NCI-H446 treated with DMSO at 0.1 percent for 48 hours (cell line): ENCODE measurements around the gene GGA1.
A peak's percentile ranks its signal among the peaks of the same experiment; 100 is the strongest.

ENCODE experiments used
- DNase-seq: peaks from one replicate; lab custom pipeline; 2025; lab: John Stamatoyannopoulos, UW

The GGA1 gene

DNA sequence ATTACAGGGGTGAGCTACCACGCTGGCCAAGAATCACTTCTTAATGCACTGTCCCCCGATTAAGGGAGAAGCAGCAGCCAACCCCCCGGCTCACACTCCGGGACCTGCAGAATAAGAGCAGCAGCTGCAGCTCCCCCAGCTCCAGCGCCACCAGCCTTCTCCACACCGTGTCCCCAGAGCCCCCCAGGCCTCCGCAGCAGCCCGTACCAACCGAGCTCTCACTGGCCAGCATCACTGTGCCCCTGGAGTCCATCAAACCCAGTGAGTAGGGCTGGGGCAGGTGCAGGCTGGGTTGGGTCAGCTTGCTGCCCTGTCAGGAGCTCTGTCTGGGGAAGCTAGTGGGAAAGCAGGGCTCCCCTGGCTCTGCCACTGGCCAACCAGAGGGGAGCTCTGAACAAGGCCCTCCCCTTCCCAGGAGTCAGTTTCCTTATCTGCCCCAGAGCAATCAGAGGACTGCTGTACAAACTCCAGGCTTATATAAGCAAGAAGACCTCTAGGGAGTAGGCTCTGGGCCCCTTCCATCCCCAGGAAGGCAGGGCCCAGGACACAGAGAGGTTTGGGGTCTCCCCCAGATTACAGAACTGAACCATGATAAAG is 22.3 kb downstream of the GGA1 start:
- no peak for DNase-seq

DNA sequence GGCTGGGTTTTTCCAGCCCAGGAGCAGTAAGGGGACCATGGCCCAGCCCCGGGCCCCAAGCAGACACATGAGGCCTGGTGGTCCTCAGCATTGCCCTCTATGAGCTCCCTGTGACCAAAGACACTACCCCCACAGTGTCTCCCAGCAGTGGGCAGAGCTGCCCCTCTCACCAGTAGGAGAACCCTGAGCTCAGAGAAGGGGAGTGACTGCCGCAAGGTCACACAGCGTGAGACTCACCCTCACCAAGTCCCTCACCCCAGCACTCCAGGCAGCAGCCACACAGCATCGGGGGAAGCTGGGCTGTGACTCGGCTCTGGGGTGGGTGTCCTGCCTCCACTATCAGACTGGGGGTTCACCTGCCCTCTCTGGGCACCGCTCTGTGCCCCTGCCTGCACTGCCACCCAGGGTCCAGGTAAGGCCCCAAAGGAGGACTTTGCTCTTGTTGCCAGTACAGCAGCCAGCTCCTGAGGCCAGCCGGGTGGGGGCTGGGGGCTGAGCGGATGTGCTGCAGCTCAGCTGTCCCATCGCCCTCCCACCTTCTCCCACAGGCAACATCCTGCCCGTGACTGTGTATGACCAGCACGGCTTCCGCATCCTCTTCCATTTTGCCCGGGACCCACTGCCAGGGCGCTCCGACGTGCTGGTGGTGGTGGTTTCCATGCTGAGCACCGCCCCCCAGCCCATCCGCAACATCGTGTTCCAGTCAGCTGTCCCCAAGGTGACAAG is 23.0 kb downstream of the GGA1 start:
- no peak for DNase-seq

DNA sequence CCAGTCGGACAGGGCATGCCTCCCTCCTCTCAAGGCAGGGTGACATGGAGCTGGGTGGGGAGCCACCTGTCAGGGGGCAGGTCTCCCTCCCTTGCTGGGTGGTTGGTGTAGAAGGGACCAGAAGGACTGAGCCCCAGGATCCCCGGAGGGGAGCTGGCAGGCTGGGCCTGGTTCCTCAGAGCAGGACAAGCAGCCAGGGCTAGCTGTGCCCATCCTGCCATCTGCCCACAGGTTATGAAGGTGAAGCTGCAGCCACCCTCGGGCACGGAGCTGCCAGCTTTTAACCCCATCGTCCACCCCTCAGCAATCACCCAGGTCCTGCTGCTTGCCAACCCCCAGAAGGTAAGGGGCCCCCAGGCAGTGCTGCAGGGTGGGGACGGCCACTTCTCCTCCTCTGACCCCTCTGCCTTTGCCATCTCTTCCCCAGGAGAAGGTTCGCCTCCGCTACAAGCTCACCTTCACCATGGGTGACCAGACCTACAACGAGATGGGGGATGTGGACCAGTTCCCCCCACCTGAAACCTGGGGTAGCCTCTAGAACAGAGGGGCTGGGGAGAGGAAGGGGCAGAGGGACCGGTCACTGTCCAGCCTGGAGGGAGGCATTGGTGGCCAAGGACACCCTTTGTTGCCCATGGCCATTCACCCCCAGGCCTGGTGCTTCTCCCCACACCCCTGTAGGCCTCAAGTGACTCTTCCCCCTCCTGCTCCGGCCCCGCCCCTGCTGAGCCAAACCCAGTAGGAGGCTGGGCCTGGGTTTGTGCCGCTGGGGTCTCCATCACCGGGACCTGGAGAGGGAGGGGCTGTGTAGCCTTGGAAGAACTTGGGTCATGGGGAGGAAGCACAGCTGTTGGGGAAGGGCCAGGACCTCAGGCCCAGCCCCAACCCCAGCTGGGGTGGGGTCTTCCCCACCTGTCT is 23.8 kb downstream of the GGA1 start:
- DNase-seq, result no peak

DNA sequence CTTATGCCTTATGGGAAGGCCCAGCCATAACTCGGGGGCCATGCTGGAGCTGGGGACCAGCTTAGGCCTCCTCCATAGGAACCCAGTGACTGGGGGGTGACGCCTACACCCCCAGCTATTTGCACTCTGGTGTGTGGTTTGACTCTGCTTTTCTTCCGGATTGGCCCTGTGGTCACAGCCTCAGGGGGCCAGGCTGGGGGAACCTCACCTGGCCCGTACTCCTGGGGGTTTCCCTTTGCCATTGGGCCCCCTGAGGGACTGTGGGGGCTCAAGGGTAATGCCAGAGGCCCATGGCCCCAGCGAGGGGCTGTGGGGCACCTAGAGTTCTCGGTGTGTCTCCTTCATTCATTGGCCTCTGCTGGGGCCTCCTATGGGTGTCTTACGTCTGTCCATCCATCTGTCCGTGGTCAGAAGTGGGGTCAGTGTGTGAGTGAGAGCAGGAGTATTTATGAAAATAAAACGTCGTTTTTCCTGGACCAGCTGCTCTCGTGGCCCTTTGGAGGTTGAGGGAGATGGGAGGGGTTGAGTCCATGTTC is 24.5 kb downstream of the GGA1 start:
- DNase-seq, result no peak

DNA sequence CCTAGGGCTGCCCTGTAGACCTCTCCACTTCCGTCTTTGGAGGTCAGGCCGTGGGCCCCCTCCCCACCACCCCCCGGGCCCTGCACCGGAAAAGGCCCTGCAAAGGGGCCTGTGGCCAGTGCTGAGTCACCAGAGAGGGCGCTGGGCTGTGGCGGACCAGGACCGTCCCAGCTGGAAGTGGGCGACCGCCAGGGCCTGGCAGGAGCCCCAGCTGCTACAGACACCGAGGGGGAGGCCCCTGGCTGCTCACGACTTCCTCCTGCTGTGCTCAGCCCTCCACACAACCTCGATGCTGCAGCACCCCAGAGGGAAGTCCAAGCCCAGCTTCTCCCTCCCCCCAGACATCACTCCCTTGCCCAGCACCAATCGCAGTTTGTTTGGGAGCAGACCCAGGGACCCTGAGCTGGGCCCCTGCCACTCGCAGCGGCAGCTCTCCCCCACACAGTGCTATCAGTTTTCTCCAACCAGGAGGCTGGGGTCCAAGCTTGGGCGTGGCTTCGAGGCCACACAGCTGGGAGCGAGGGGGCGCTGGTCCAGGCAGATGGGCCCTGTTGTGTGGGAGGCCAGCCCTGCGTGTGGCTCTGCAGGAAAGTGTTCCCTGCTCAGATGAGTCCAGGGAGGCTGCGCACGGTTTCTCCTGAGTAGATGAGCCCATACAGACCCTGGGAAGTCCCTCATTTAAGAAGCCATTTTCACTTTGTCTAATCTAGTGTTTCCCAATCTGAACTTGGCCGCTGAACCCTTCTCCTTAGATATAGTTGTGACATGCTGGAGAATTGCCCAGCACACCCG is 25.2 kb downstream of the GGA1 start:
- peak; percentile 29 for DNase-seq

DNA sequence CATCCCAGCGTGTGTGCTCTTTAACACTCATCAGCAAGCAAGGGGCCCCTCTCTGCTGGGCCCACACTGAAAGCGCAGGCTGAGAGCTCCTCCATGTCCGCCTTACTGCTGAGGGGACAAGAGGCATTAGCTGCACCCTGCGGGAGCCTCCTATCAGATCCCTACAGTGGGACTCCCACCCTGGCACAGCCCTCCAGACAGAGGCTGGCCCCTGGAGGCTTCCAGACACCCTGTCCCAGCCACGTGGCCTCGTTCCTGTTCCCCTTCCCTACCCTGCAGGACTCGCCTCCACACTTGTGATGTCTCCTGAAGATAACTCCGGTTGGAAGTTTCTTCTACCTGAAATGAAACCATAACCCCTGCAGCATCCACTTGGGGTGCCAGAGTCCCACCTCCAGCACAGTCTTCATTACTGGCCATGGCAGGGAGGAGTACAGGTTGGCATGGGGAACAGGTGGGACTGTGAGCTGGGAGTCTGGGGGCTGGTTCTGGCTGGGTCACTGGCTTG is 25.8 kb downstream of the GGA1 start:
- DNase-seq, result no peak

DNA sequence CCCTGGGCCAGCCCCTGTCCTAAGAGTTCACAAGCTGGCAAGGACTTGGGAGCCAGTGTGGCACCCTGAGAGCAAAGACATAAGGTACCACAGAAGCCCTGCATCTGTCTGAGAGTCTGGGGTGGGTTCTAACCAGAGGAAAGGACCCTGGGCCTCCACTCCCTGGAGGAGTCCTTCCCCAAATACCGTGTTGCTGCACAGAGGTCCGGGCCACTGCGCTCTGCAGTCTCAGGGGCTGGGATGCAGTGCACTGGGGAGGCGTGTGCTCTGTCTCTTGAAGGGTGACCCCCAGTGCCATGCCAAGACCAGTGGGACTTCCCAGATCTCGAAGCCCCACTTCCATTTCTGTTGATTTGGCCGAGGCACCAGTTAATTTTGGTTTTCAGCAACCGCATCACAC is 26.5 kb downstream of the GGA1 start:
- DNase-seq, result no peak

DNA sequence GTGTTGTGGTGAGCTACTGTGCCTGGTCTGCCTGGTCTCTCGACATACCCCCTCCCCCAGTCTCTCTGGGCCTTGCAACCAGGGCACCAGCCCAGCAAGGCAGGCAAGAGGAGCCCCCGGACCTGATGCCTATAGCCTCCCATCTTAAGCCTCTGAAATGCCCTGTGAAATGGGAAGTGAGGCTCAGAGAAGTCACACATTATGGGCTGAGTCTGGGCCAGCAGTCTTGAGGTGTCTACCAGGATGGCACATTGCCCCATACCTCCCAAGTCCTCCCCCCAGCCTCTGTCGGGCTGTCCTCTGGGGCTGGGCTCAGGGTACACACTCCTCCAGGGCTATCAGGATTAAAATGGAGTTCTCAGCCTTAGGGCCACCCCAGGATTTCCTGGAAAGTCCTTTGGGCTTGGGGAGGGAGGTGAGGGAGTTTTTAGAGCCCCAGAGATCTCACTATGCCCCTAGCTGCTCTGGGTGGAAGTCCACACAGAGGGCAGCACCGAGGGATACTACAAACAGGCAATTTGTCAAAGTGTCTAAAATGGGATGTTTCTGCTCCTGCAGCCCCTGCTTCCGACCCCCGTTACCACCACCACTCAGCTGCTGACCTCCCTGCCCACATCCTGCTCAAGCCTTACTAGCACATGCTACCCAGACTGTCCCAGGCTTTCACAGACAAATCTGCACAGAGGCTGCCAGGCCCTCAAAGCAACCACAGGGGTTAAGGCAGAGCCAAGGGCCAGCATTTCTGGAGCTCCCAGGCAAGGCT is 27.7 kb downstream of the GGA1 start:
- no peak for DNase-seq

DNA sequence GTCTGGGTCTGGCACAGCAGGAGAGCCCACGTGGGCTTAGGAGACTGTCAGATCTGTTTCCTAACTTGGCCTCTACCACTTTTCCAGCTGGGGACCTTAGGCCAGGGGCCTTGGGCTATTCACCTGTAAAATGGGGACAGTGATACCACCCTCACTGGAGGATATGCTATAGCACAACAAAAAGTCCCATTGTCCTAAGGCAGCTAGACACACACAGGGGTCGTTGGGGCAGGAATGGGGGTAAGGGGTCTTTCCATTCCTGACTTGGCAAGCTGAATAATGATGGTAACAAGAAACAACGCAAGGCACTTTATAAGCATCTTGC is 28.3 kb downstream of the GGA1 start:
- DNase-seq, result no peak

DNA sequence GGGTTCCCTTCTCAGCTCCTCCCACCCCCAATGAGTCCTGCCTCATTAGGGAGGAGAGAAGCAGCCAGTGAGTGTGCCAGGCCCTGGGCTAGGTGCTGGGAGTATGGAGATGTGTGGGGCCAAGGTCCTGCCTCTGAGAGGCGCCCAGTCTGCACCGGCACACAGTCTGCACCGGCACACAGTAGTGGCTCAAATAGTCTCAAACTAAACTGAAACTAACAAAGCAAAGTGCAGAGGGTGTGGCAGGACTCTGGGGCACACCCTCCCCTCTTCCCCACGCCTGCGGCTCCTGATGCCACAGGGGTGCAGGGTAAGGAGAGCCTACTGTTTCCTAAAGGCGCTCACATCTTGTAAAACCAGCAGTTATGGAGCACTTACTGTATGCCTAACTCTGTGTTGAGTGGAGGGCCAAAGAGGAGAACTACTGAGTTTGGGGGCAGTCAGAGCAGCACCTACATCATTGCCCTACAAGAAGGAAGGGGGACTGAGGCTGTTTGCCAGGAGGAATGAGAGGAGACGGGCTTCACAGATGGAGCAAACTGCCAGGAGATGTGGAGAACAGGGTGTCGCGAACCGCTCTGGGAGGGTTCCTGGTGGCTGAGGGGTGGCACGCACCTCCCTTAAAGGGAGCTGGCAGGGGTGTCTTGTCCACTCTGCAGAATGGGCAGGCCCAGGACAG is 29.9 kb downstream of the GGA1 start:
- DNase-seq, result no peak

DNA sequence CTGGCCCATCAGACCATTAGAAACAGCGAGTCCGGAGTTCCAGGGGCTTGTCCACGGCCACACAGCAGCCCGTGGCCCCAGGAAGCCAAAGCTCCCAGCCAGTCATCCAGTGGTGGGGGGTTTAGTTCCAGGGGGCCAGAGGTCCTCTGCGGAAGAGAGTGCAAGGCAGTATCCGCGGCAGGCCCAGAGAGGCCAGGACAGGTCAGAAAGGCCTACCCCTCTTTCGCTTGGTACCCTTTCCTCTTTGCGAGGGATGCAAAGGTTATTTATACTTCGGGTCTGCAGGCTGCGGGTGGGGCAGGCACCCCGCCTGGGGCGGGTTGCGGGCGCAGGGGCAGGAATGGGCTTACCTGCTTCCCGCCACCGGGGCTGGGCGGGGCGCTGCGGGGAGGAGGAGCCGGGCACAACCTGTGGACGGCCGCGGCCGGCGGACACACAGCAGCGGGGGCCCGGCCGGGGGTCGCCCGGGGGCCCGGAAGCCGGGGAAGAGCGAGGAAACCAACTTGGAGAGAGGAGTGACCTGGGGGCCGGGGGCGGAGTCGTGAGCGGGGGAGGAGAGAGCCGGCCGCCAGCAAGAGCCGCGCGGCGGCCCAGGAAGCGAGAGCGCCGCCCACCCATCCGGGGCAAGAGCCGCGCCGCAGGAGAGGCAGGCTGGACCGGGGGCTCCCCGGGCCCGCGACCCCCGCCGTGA is 30.6 kb downstream of the GGA1 start, which contains the start of gene SH3BP1:
Gene SH3BP1 (plus strand): TSS at position 600 of the 691 bp plus-strand sequence. CDS start 119 bp downstream, outside the sequence.
- DNase-seq, result no peak

DNA sequence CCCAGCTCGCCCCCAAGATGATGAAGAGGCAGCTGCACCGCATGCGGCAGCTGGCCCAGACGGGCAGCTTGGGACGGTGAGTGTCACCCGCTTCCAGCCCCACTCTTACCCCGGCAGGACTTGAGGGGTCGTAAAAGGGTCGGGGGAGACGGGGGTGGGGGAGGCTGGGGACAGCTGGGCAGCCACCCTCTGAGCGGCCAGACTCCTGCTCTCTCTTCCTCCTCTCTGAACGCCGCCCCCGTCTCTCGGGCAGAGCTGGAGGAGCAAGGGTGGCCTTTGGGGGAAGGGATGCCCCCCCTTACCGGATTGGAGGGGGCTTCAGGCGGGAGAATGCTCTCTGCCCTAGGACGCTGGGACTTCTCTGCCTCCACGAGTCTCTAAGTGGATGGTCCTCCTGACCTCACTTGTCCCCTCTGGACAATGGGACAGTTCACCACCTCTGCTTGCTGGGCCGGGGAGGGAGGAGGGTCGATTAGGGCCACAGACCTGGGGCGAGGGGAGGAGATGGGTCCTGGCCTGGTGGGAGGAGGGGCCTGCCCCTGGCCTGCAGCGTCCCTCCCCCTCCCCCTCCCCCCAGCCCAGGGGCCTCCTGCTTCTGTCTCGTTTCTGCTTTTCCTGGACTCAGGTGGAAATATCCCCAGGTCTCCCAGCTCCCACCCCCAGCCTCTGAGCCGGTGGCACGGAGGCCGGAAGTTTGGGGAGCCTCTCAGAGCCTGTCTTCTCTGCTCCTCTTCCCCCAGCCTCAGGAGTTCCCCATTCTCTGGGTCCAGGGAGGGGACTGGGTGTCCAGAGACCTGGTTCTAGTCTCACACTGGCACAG is 31.3 kb downstream of the GGA1 start:
- no peak for DNase-seq

DNA sequence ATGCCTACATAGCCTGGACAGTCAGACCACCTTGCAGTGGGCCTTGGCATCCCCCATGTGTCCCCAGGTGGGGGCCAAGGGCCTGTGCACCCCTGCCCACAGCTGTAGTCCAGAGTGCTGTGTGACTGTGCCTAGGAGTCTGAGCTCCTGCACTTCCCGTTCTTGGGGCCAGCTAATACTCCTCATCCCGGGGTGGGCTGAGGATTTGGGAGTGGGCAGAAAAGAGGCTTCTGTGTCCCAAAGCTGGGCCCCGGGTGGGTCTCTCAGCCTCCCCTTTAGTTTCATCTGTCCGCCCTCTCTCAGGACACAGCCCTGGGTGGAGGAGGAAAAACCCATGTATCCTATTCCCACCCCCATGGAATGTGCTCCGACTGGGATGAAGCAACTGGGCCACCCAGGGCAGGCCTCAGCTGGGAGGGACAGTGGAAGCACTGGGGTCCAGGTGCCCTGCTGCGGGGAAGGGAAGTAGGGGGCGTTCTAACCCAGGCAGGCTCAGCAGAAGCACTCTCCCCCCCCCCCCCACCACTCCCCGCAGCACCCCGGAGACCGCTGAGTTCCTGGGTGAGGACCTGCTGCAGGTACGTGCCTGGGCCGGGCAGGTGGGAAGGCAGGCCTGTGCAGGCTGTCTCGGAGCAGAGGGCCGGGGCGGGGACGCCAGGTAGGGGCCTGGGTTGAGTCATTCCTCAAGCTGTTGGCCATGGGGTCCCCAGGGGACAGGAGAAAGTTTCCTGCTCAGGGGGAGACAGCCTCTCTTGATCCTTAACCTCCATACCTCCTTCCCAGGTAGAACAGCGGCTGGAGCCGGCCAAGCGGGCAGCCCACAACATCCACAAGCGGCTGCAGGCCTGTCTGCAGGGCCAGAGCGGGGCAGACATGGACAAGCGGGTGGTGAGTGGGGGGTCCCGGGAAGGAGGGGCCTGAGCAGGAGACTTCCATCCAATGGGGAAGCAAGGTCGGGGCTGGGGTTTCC is 32.2 kb downstream of the GGA1 start:
- no peak for DNase-seq

DNA sequence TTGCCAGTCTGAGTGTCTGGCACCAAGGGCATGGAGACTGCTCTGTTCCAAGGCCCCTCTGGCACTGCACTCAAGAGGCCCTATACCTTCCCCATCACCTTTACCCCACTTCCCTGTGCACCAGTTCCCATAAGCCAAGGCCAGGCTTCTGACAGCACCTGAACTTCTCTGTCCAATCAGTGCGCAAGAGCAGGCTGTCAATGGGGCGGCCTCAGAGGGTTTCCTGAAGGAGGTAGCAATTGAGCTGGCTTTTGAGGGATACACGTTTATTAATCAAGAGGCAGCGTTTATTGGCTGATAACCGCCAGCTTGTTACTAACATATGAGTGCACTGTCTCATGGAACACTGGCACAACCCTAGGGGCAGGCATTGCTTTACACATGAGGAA is 32.9 kb downstream of the GGA1 start:
- no peak for DNase-seq

DNA sequence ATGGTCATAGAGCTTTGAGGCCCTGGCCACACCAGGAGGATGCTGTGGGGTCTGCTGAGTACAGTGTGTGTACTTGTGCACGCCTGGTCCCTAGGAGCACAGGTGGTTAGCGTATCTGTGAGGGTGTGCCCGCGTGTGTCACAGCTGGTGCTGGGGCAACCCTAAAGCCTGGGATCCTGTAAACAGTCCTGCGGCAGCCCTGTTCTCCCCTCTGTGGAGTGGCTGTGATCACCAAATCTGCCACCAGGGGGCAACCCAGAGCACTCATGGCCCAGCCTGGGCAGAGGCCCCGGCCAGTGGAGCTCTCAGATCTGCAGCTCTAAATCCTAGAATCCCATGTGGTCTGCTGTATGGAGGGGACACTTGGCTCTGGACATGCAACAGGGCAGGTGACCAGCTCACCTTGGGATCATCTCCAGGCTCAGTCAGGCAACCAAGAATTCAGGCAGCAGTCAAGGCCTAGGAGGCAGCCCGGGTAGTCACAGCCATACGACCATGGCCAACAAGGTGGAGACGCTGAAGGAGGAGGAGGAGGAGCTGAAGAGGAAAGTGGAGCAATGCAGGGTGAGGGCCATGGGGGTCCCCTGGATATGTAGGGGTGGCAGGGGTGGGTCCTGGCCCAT is 34.7 kb downstream of the GGA1 start:
- peak; percentile 10 for DNase-seq

DNA sequence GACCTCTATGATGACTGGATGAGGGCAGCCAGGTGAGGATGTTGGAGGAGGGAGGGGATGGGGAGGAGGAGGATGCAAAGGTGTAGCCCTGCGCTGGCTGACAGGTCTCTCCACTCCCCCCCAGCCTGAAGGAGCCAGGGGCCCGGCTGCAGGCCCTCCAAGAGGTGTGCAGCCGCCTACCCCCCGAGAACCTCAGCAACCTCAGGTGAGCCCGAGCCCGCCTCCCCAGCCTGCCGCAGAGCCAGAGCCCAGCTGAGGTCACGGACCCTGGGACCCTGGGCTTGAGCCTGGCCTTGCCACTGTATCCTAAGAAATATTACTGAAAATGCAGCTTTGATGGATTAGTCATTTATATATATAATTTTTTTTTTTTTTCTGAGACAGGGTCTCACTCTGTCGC is 38.7 kb downstream of the GGA1 start:
- no peak for DNase-seq

DNA sequence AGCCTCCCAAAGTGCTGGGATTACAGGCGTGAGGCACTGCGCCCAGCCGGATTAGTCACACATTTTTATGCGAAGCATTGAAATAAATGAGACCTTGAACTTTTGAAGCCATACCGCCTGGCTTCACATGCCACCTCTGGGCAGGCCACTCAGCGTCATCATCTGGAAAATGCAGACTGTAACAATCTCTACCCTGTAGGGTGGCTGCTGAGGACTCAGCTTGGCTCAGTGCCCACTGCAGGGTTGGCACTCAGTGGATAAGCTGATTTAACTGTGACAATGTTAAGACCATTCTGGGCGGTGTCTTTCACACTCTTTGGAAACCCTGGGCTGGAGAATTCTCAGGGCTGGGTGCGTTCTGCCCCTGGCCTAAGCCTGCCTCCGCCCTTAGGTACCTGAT is 39.3 kb downstream of the GGA1 start:
- no peak for DNase-seq
